ENCODE measurements around the gene LMBR1.
"Not testable (repeated sequence)": the region's sequence is repeated elsewhere in the genome, so short reads cannot be mapped to it uniquely, and the experiment has no call there.

Gene LMBR1

DNA sequence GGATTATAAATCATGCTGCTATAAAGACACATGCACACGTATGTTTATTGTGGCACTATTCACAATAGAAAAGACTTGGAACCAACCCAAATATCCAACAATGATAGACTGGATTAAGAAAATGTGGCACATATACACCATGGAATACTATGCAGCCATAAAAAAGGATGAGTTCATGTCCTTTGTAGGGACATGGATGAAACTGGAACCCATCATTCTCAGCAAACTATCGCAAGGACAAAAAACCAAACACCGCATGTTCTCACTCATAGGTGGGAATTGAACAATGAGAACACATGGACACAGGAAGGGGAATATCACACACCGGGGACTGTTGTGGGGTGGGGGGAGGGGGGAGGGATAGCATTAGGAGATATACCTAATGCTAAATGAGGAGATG lies 89.3 kb downstream of the LMBR1 start:
- H3K4me1 ChIP-seq (ENCODE audit: control insufficient read depth in 2 of 2, insufficient read depth in 1 of 2, low read depth in 1 of 2, low read length in 2 of 2); H3K4me3 ChIP-seq (ENCODE audit: low read length in 2 of 2); H3K18ac ChIP-seq (ENCODE audit: low read length); H3K4ac ChIP-seq (ENCODE audit: low read length); H3K9ac ChIP-seq (ENCODE audit: low read depth, low read length, poor library complexity); H2BK5ac ChIP-seq (ENCODE audit: low read length); H3K4me2 ChIP-seq (ENCODE audit: insufficient read depth, low read length, poor library complexity, severe bottlenecking); H2BK12ac ChIP-seq (ENCODE audit: low read length); H3K23ac ChIP-seq (ENCODE audit: low read depth, low read length, poor library complexity); H2AK5ac ChIP-seq (ENCODE audit: low read depth, low read length); DNase-seq (ENCODE audit: low spot score); H3K9me3 ChIP-seq (replicated peaks in 1 of 2; ENCODE audit: control insufficient read depth in 2 of 2, insufficient read depth in 1 of 2, low read depth in 1 of 2, low read length in 2 of 2); H3K79me1 ChIP-seq (ENCODE audit: low read depth, low read length); H2AFZ ChIP-seq (ENCODE audit: low read length); H2BK120ac ChIP-seq (ENCODE audit: low read depth, low read length); H3K27ac ChIP-seq (replicated peaks; ENCODE audit: low read length); H2BK15ac ChIP-seq (ENCODE audit: low read length); H3K14ac ChIP-seq (ENCODE audit: low read length); H3K27me3 ChIP-seq (ENCODE audit: control insufficient read depth in 3 of 3, insufficient read depth in 3 of 3, low read depth in 1 of 3, low read length in 3 of 3); H4K8ac ChIP-seq (ENCODE audit: low read depth, low read length); H4K91ac ChIP-seq (ENCODE audit: low read depth, low read length, poor library complexity): not testable (repeated sequence)
- WGBS, 2 donors (ENCODE audit: extremely low coverage in 2 of 2, insufficient read length in 2 of 2, insufficient replicate concordance in 1 of 2) = no CpG with 5 or more reads among the region's 4 CpGs
- peaks cover 0 to 15% of the 10 kb centered on the region in 2 donors for H3K36me3 ChIP-seq (replicated peaks in 1 of 2; ENCODE audit: control insufficient read depth in 2 of 2, insufficient read depth in 2 of 2, low read length in 2 of 2)

- no peak for DNase-seq (ENCODE audit: low spot score)
- no CpG with 5 or more reads among the region's 3 CpGs for WGBS, 2 donors (ENCODE audit: extremely low coverage in 2 of 2, insufficient read length in 2 of 2, insufficient replicate concordance in 1 of 2)
These were observed 90.8 kb downstream of the LMBR1 start for GRCh38 chr7:156802214-156802613.

GRCh38 chr7:156795415-156795814 lies 97.6 kb downstream of the LMBR1 start:
- Histone ChIP-seq H3K9me3 (replicated peaks in 1 of 2; ENCODE audit: control insufficient read depth in 2 of 2, insufficient read depth in 1 of 2, low read depth in 1 of 2, low read length in 2 of 2) (no peaks in the 10 kb centered on the region), H2BK12ac (ENCODE audit: low read length) (no peak overlapping the region), H2AFZ (ENCODE audit: low read length) (no peak overlapping the region), H4K91ac (ENCODE audit: low read depth, low read length, poor library complexity) (no peak overlapping the region), H3K9ac (ENCODE audit: low read depth, low read length, poor library complexity) (no peak overlapping the region), H3K4me3 (ENCODE audit: low read length in 2 of 2) (no peak overlapping the region), H3K27ac (replicated peaks; ENCODE audit: low read length) (no peak overlapping the region), H3K4me2 (ENCODE audit: insufficient read depth, low read length, poor library complexity, severe bottlenecking) (no peak overlapping the region), H2AK5ac (ENCODE audit: low read depth, low read length) (no peak overlapping the region), H3K27me3 (ENCODE audit: control insufficient read depth in 3 of 3, insufficient read depth in 3 of 3, low read depth in 1 of 3, low read length in 3 of 3) (no peaks in the 10 kb centered on the region), H3K36me3 (replicated peaks in 1 of 2; ENCODE audit: control insufficient read depth in 2 of 2, insufficient read depth in 2 of 2, low read length in 2 of 2) (peaks cover 0 to 22% of the 10 kb centered on the region in 2 donors), H3K4ac (ENCODE audit: low read length) (no peak overlapping the region), H3K18ac (ENCODE audit: low read length) (no peak overlapping the region), H3K4me1 (ENCODE audit: control insufficient read depth in 2 of 2, insufficient read depth in 1 of 2, low read depth in 1 of 2, low read length in 2 of 2) (peaks cover 0 to 6% of the 10 kb centered on the region in 2 donors), H2BK5ac (ENCODE audit: low read length) (no peak overlapping the region), H3K23ac (ENCODE audit: low read depth, low read length, poor library complexity) (no peak overlapping the region), H2BK15ac (ENCODE audit: low read length) (no peak overlapping the region), H3K79me1 (ENCODE audit: low read depth, low read length) (no peaks in the 10 kb centered on the region), H2BK120ac (ENCODE audit: low read depth, low read length) (no peak overlapping the region), H4K8ac (ENCODE audit: low read depth, low read length) (no peak overlapping the region), H3K14ac (ENCODE audit: low read length) (no peak overlapping the region)
- DNase-seq (ENCODE audit: low spot score) = no peak
- no CpG with 5 or more reads among the region's 4 CpGs for WGBS, 2 donors (ENCODE audit: extremely low coverage in 2 of 2, insufficient read length in 2 of 2, insufficient replicate concordance in 1 of 2)

More at GRCh38 chr7:156802214-156802613, 90.8 kb downstream of the LMBR1 start:
- no peaks in the 10 kb centered on the region for H3K9me3 ChIP-seq (replicated peaks in 1 of 2; ENCODE audit: control insufficient read depth in 2 of 2, insufficient read depth in 1 of 2, low read depth in 1 of 2, low read length in 2 of 2)
- H3K4me2 ChIP-seq (ENCODE audit: insufficient read depth, low read length, poor library complexity, severe bottlenecking) = no peak overlapping the region
- H2BK12ac ChIP-seq (ENCODE audit: low read length) = no peak overlapping the region
- no peak overlapping the region for H3K18ac ChIP-seq (ENCODE audit: low read length)
- H3K79me1 ChIP-seq (ENCODE audit: low read depth, low read length) = no peaks in the 10 kb centered on the region
- H4K91ac ChIP-seq (ENCODE audit: low read depth, low read length, poor library complexity) = no peak overlapping the region
- H2BK15ac ChIP-seq (ENCODE audit: low read length) = no peak overlapping the region
- no peak overlapping the region for H4K8ac ChIP-seq (ENCODE audit: low read depth, low read length)
- no peak overlapping the region for H3K27ac ChIP-seq (replicated peaks; ENCODE audit: low read length)
- H3K4me1 ChIP-seq (ENCODE audit: control insufficient read depth in 2 of 2, insufficient read depth in 1 of 2, low read depth in 1 of 2, low read length in 2 of 2) = no peaks in the 10 kb centered on the region
- no peak overlapping the region for H3K14ac ChIP-seq (ENCODE audit: low read length)
- no peak overlapping the region for H2AFZ ChIP-seq (ENCODE audit: low read length)
- no peak overlapping the region for H3K4me3 ChIP-seq (ENCODE audit: low read length in 2 of 2)
- H2BK120ac ChIP-seq (ENCODE audit: low read depth, low read length) = no peak overlapping the region
- no peak overlapping the region for H3K4ac ChIP-seq (ENCODE audit: low read length)
- H2BK5ac ChIP-seq (ENCODE audit: low read length) = no peak overlapping the region
- no peaks in the 10 kb centered on the region for H3K27me3 ChIP-seq (ENCODE audit: control insufficient read depth in 3 of 3, insufficient read depth in 3 of 3, low read depth in 1 of 3, low read length in 3 of 3)
- H2AK5ac ChIP-seq (ENCODE audit: low read depth, low read length) = no peak overlapping the region
- H3K36me3 ChIP-seq (replicated peaks in 1 of 2; ENCODE audit: control insufficient read depth in 2 of 2, insufficient read depth in 2 of 2, low read length in 2 of 2) = peaks cover 0 to 11% of the 10 kb centered on the region in 2 donors
- H3K23ac ChIP-seq (ENCODE audit: low read depth, low read length, poor library complexity) = no peak overlapping the region
- H3K9ac ChIP-seq (ENCODE audit: low read depth, low read length, poor library complexity) = no peak overlapping the region

GRCh38 chr7:156793334-156793733 lies 99.6 kb downstream of the LMBR1 start:
- no peak overlapping the region for H3K4ac ChIP-seq (ENCODE audit: low read length)
- H2BK5ac ChIP-seq (ENCODE audit: low read length) = no peak overlapping the region
- H2AK5ac ChIP-seq (ENCODE audit: low read depth, low read length) = no peak overlapping the region
- H3K4me1 ChIP-seq (ENCODE audit: control insufficient read depth in 2 of 2, insufficient read depth in 1 of 2, low read depth in 1 of 2, low read length in 2 of 2) = peaks cover 0 to 6% of the 10 kb centered on the region in 2 donors
- H4K8ac ChIP-seq (ENCODE audit: low read depth, low read length) = no peak overlapping the region
- no peaks in the 10 kb centered on the region for H3K79me1 ChIP-seq (ENCODE audit: low read depth, low read length)
- no peak overlapping the region for H3K18ac ChIP-seq (ENCODE audit: low read length)
- no peaks in the 10 kb centered on the region for H3K27me3 ChIP-seq (ENCODE audit: control insufficient read depth in 3 of 3, insufficient read depth in 3 of 3, low read depth in 1 of 3, low read length in 3 of 3)
- no peak overlapping the region for H2BK12ac ChIP-seq (ENCODE audit: low read length)
- H3K4me2 ChIP-seq (ENCODE audit: insufficient read depth, low read length, poor library complexity, severe bottlenecking) = no peak overlapping the region
- no peaks in the 10 kb centered on the region for H3K9me3 ChIP-seq (replicated peaks in 1 of 2; ENCODE audit: control insufficient read depth in 2 of 2, insufficient read depth in 1 of 2, low read depth in 1 of 2, low read length in 2 of 2)
- no peak overlapping the region for H3K27ac ChIP-seq (replicated peaks; ENCODE audit: low read length)
- H4K91ac ChIP-seq (ENCODE audit: low read depth, low read length, poor library complexity) = no peak overlapping the region
- no peak overlapping the region for H3K23ac ChIP-seq (ENCODE audit: low read depth, low read length, poor library complexity)
- no peak overlapping the region for H3K9ac ChIP-seq (ENCODE audit: low read depth, low read length, poor library complexity)
- H3K14ac ChIP-seq (ENCODE audit: low read length) = no peak overlapping the region
- WGBS, 2 donors (ENCODE audit: extremely low coverage in 2 of 2, insufficient read length in 2 of 2, insufficient replicate concordance in 1 of 2) = no CpG with 5 or more reads among the region's 2 CpGs
- H2BK15ac ChIP-seq (ENCODE audit: low read length) = no peak overlapping the region
- no peak overlapping the region for H3K4me3 ChIP-seq (ENCODE audit: low read length in 2 of 2)
- H2AFZ ChIP-seq (ENCODE audit: low read length) = no peak overlapping the region
- H2BK120ac ChIP-seq (ENCODE audit: low read depth, low read length) = no peak overlapping the region
- no peak for DNase-seq (ENCODE audit: low spot score)
- H3K36me3 ChIP-seq (replicated peaks in 1 of 2; ENCODE audit: control insufficient read depth in 2 of 2, insufficient read depth in 2 of 2, low read length in 2 of 2) = peaks cover 0 to 18% of the 10 kb centered on the region in 2 donors

Data from neuronal stem cell (in vitro differentiated cells).